ENCODE data around the gene FMNL2.
A peak's percentile ranks its signal among the peaks of the same experiment; 100 is the strongest.

Gene FMNL2

DNA sequence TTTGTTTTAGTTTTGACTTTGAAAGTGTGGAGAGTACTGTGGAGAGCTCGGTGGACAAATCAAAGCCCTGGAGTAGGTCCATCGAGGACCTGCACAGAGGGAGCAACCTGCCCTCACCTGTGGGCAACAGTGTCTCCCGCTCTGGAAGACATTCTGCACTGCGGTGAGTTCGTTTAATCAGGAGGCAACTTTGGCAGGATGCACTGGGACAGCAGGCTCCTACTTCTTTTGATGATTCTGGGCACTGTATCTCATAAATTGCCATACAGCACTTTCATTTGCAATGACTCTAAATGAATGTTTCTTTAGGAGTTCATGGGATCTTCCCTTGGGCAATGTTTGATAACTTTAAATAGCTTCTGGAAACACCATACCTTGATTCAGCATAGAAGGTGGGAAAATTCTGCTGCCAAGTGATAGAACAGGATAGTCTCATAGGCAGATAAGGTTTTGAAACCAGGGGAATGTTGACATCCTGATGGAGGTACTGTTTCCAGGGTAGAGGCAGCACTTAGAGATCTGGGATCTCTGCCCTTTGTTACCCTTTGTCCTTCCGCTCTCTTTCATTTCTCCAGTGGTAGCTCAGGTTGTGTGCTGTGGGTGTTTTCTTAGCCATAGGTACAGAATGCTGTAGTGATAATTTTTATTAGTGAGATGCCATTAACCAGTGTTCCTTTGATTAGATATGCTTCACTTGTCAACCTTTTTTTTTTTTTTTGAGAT lies 226.1 kb downstream of the FMNL2 start:
- DNase-seq = no peak

DNA sequence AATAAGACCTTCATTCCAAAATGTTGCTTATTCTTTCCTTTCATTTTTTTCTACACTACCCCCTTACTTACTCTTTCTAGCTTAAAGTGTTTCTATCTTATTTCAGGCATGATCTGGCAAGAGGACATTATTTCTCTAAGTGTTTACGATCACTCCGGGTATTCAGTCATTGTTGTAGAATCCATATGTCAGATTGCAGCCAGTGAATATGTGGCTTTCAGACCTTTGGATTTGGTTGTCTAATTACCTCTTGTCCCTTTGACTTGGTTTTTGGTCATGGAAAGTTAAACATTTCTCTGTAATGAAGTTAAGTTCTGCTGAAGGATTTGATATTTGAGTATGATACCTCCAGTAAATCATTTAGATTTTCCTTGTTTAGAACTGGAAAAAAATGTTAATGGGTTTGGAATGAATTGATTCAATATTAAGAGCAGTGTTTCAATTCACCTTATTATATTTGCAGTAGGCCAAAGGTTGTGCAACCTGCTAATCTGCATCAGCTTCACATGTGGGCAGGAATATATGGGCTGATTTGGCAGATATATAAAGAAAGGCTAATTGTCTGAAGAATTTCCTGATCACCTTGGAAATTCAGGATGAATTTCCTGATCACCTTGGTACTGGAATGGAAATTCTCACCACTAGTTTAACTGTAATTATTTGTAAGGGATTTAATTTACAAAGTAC lies 227.4 kb downstream of the FMNL2 start:
- DNase-seq = no peak

DNA sequence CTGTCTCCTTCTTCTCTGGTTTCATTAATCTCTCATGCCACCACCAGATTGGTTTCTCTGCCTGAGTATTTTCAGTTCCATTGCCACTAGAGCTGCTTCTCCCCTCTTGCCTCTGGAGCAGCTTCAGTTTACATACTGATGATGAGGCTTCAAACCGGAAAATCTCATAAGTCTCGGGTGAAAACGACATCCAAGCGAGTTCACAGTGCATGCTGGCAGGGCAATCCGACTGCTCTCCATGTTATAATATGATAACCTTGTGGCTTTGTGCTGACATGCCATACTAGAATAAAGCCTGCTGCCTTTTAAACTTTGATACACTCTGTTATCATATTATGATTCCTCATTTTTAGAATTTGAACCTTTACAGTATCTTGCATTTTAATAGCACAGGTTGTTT lies 228.8 kb downstream of the FMNL2 start:
- DNase-seq = no peak

DNA sequence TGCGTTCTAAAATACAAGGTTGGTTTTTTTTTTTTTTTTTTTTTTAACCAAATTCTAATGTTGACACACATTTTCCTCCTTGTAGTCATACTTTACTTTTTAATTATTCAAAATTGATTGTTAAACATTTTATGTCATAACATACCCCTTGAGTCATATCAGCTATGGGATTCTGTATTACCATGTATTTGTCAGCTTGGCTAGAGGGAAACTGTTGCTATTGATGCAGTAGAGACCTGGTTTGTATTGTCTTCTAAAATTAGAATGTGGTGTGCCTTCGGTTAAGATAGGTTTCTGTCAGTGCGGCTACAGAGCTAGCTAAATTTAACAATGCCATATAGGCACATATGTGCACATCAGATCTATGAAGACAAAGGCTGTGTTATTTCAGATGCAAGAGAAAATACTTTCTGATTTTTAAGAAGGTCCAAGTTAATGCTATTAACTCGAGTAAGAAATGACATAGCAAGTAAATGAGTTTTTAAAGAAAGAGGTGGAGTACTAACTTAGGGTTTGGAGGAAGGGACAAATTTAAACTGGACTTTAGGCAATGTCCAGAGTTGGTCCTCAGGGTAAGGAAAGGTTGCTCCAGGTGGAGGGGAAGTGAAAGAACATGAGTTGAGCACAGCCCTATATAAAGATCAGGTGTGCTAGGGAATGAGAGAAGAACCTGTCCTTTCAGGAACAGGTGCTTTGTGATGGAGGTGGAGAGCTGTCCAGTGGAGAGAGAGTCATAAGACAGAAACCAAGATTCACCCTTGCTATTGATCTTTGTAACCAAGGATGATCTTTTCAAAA lies 230.0 kb downstream of the FMNL2 start:
- no peak for DNase-seq

- no peak for DNase-seq
Measured at GRCh38 chr2:152565884-152566727, 231.1 kb downstream of the FMNL2 start.

DNA sequence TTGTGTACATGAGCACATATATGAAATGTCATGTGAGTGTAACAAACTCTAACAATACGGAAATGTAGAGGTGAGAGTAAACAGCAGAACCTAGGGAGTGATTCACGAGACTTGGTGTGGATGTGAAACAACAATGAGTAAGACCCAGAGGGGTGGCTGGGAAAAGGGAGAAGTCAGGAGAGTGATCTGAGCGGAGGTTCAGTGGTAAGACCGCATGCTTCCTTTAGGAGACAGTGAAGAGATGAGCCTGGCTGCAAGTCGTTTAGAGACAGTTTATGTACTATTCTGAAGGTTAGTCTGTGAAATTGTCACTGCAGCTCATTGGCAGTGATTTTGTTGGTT lies 231.7 kb downstream of the FMNL2 start:
- DNase-seq = no peak

DNA sequence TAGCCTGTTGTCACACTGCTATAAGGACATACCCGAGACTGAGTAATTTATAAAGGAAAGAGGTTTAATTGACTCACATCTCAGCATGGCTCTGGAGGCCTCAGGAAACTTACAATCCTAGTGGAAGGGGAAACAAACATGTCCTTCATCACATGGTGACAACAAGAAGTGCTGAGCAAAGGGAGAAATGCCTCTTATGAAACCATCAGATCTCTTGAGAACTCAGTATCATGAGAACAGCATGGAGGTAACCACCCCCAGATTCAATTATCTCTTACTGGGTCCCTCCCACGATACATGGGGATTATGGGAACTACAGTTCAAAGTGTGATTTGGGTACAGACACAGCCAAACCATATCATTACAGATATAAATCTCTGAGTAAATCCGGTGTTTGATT lies 233.6 kb downstream of the FMNL2 start:
- DNase-seq = no peak

GRCh38 chr2:152569186-152569585 lies 234.2 kb downstream of the FMNL2 start:
- DNase-seq = no peak

- DNase-seq = no peak
Measured at GRCh38 chr2:152571048-152571766, 236.2 kb downstream of the FMNL2 start.

- DNase-seq = no peak
Measured at GRCh38 chr2:152572031-152572430, 237.1 kb downstream of the FMNL2 start.

- DNase-seq = peak; percentile 31
Measured at GRCh38 chr2:152573168-152573567, 238.2 kb downstream of the FMNL2 start.

GRCh38 chr2:152577579-152577978 lies 242.6 kb downstream of the FMNL2 start:
- no peak for DNase-seq

DNA sequence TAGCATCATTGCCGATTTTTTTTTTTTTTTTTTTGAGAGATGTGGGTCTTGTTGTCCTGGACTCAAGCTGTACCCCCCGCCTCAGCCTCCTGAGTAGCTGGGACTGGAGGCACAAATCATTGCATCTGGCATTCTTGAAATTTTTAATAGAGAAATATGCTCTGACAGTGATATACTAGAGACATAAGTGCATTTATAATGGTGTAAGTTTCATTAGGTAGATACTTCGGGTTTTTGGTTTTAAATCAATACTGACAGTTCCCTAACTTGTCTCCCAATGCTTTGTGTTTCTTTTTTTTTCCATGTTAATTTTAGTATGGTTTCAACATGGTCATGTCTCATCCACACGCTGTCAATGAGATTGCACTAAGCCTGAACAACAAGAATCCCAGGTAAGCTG lies 243.6 kb downstream of the FMNL2 start:
- DNase-seq = no peak

- DNase-seq = no peak
Measured at GRCh38 chr2:152580714-152581113, 245.7 kb downstream of the FMNL2 start.

GRCh38 chr2:152581360-152581759 lies 246.4 kb downstream of the FMNL2 start:
- no peak for DNase-seq

DNA sequence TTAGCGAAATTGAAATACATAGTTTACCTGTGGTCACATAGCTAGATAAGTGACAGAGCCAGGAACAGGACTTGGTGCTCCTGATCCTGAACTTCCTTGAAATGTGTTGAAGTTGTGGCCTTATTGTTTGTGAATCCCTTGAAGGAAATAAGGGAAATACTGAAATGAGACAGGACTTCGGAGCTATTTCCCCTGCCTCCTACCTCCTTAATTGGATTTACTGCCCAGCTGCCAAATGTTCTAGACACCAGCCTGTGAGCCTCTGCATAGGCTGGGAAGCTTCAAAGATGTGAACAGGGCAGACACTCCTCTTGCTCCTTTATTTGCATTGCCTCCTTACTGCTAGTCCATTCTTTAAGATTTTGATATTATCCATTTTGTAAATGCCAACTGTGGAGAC lies 247.1 kb downstream of the FMNL2 start:
- no peak for DNase-seq

- DNase-seq = no peak
Measured at GRCh38 chr2:152583512-152584229, 248.7 kb downstream of the FMNL2 start.

GRCh38 chr2:152584301-152584700 lies 249.3 kb downstream of the FMNL2 start:
- DNase-seq = no peak

DNA sequence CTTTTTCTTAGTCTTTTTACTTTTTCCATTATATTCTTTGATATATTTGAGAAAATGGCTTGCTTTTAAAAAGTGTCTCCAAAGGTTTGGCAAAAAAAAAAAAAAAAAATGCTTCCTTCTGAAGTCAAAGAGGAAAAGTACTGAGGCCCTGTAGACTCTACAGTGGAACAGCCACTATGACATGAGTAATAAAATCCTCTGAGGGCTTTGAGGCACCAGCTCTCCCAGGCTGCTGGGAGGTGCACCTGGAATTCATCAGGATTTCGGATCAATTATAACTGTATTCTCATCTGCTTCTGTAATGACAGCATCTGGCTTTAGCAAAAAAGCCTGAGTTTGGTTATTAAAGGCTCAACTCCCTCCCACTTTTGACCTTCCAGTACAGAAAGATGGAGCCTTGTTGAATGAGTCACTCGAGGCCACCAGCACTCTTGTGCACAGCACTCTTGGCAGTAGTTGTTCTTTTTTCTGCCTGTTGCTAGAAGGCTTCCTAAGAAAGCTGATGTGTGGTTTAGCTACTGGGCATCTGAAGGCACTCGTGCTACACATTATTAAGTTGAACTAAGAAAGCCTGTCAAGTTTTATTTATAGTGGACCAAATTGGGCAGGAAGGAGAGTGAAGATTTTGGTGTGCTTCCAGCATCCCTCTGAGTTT lies 251.0 kb downstream of the FMNL2 start:
- no peak for DNase-seq

GRCh38 chr2:152587187-152587947 lies 252.4 kb downstream of the FMNL2 start:
- no peak for DNase-seq

All from stimulated activated CD4-positive, alpha-beta T cell treated with anti-CD3 and anti-CD28 coated beads, Interleukin-2, amount 100 ng/mL, for 48 hours (primary cell).